SU-DHL-6 (cell line): Measurements from ENCODE around the gene BCL2L11.

Source experiments
- H2AFZ ChIP-seq: fragments of 200-600 bp; sonication (generic); 2 replicates; pipeline ENCODE4 v1.6.1; 2014; ENCODE audit warnings: low read depth, mild to moderate bottlenecking, moderate library complexity, mixed read lengths, antibody characterized with exemption, low read length; ENCODE audit not compliant: severe bottlenecking
- H3F3A ChIP-seq: fragments of 200-600 bp; shearing (Covaris generic); 2 replicates; pipeline ENCODE4 v1.6.0; 2016; ENCODE audit warnings: antibody characterized with exemption, mild to moderate bottlenecking; ENCODE audit not compliant: insufficient read depth
- H3K27ac ChIP-seq: fragments of 200-600 bp; sonication (generic); 2 replicates; pipeline ENCODE4 v1.5.1; 2016; ENCODE audit warnings: low read depth, mild to moderate bottlenecking, low read length, moderate library complexity, mixed read lengths
- H3K27me3 ChIP-seq: fragments of 200-600 bp; sonication (generic), shearing (Covaris generic); 2 replicates; pipeline ENCODE4 v1.6.0; 2014; ENCODE audit warnings: mild to moderate bottlenecking, low read length
- H3K36me3 ChIP-seq: fragments of 200-600 bp; sonication (generic); 2 replicates; pipeline ENCODE4 v1.6.1; 2014; ENCODE audit warnings: mild to moderate bottlenecking, low read length, mixed read lengths
- H3K4me2 ChIP-seq: fragments of 300-600, 200-600 bp; shearing (Covaris generic), sonication (generic); 2 replicates; pipeline ENCODE4 v1.6.0; 2014; ENCODE audit warnings: low read length, low read depth, mild to moderate bottlenecking; ENCODE audit not compliant: poor library complexity, severe bottlenecking
- H3K4me3 ChIP-seq: fragments of 200-600 bp; sonication (generic); 2 replicates; pipeline ENCODE4 v1.5.1; 2014; ENCODE audit warnings: antibody characterized with exemption, low read length, mild to moderate bottlenecking, mixed read lengths; ENCODE audit not compliant: insufficient read depth, poor library complexity, severe bottlenecking
- H3K79me2 ChIP-seq: fragments of 200-600 bp; sonication (generic); 2 replicates; pipeline ENCODE4 v1.6.1; 2014; ENCODE audit warnings: mild to moderate bottlenecking, low read length, moderate library complexity; ENCODE audit not compliant: insufficient read depth
- H3K9ac ChIP-seq: fragments of 200-600 bp; sonication (generic); 2 replicates; pipeline ENCODE4 v1.7.0; 2014; ENCODE audit warnings: mild to moderate bottlenecking, low read length
- H3K9me2 ChIP-seq: fragments of 200-600 bp; sonication (generic); replicated peaks from 2 replicates; pipeline ENCODE4 v1.6.1; 2014; ENCODE audit warnings: low read length; ENCODE audit not compliant: insufficient read depth
- H3K9me3 ChIP-seq: fragments of 200-600 bp; sonication (generic); 2 replicates; pipeline ENCODE4 v1.6.1; 2014; ENCODE audit warnings: low read length, mixed read lengths; ENCODE audit not compliant: insufficient read depth
- H4K20me1 ChIP-seq: fragments of 200-600 bp; sonication (generic); 2 replicates; pipeline ENCODE4 v1.6.1; 2014; ENCODE audit warnings: low read depth, mild to moderate bottlenecking, antibody characterized with exemption, low read length, moderate library complexity, mixed read lengths
- CTCF ChIP-seq: fragments of 200-600 bp; sonication (generic); IDR thresholded peaks from one replicate; pipeline ENCODE4 v1.5.1; 2017; ENCODE audit warnings: antibody characterized with exemption, mild to moderate bottlenecking, low read length, moderate library complexity; ENCODE audit not compliant: insufficient read depth, poor library complexity, severe bottlenecking
- EZH2phosphoT487 ChIP-seq: fragments of 200-600 bp; sonication (generic), shearing (Covaris generic); conservative IDR thresholded peaks from 2 replicates; pipeline ENCODE4 v1.6.1; 2018; ENCODE audit warnings: mild to moderate bottlenecking, antibody characterized with exemption, low read length, moderate library complexity, mixed read lengths

Gene BCL2L11

GRCh38 chr2:111210036-111210435 lies 89.3 kb downstream of the BCL2L11 start:
- H3K9ac ChIP-seq, result no peak overlapping the region
- H3K9me2 ChIP-seq, result no peaks in the 10 kb centered on the region
- H3K27ac ChIP-seq, result peak overlapping the region; percentile 91
- peak overlapping the region; percentile 75 for H3K4me2 ChIP-seq
- peak overlapping the region; percentile 27 for H3K4me3 ChIP-seq
- no peaks in the 10 kb centered on the region for H3K79me2 ChIP-seq
- H4K20me1 ChIP-seq, result no peaks in the 10 kb centered on the region
- H3F3A ChIP-seq, result peaks cover 24% of the 10 kb centered on the region
- H2AFZ ChIP-seq, result peak overlapping the region; percentile 23
- no peak for TF ChIP-seq CTCF
- TF ChIP-seq EZH2phosphoT487, result no peak
- H3K27me3 ChIP-seq, result no peaks in the 10 kb centered on the region
- peaks cover 11% of the 10 kb centered on the region for H3K36me3 ChIP-seq
- H3K9me3 ChIP-seq, result peaks cover 34% of the 10 kb centered on the region; the same call in 1 of the 2 replicates

- Histone ChIP-seq H3K4me2 (no peak overlapping the region), H3K36me3 (peaks cover 15% of the 10 kb centered on the region), H3K9ac (no peak overlapping the region), H4K20me1 (no peaks in the 10 kb centered on the region), H3K27ac (no peak overlapping the region), H3F3A (peaks cover 27% of the 10 kb centered on the region), H3K4me3 (no peak overlapping the region), H2AFZ (no peak overlapping the region), H3K9me3 (peaks cover 44% of the 10 kb centered on the region; the same call in 1 of the 2 replicates), H3K79me2 (no peaks in the 10 kb centered on the region), H3K9me2 (no peaks in the 10 kb centered on the region), H3K27me3 (no peaks in the 10 kb centered on the region)
- TF ChIP-seq CTCF, result no peak
- TF ChIP-seq EZH2phosphoT487, result no peak
Observed at GRCh38 chr2:111213877-111214276, 93.2 kb downstream of the BCL2L11 start.

DNA sequence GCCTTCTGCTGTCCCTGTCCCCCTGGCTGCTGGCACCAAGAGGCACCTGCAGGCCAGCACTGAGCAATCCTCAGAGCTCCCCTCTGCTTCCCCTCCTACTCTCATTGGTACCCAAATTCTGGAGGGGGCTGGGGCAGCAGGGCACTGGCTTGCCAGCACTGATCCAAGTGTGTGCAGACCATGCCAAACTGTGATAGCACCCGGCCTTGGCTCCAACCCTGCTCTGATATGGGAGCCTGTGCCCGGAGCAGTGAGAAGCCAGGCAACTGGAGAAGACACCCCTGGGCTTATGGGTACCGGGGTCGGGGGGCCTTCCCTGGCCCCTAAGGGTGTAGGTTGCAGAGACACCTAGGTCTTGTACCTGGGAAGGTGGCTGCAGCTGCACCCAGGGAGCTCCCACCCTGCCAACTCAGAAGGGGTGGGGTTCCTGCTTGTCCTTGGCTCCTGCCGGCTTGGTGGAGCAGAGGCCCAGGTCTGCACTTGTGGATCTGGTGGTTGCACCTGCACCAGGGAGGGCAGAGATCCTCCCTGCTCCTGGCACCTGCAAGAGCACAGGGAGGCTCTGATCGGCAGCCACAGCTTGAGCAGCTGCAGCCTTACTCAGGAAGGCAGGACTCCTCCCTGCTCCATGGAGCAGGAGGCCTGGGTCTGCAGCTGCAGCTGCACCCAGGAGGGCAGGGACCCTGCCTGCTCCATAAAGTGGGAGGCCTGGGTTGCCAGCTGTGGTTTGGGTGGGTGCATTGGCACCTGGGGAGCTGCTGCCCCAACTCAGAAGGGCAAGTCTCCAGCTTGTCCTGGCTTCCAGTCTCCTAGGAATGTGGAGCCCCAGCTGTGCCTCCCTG lies 96.3 kb downstream of the BCL2L11 start:
- Histone ChIP-seq H3K4me2 (no peak overlapping the region), H3K9ac (no peak overlapping the region), H3K79me2 (no peaks in the 10 kb centered on the region), H2AFZ (no peak overlapping the region), H3K9me3 (peaks cover 33% of the 10 kb centered on the region; the same call in 1 of the 2 replicates), H3K27ac (peak overlapping the region; percentile 90), H4K20me1 (no peaks in the 10 kb centered on the region), H3F3A (peaks cover 20% of the 10 kb centered on the region), H3K36me3 (peaks cover 15% of the 10 kb centered on the region; the same call in 1 of the 2 replicates), H3K9me2 (no peaks in the 10 kb centered on the region), H3K27me3 (no peaks in the 10 kb centered on the region), H3K4me3 (no peak overlapping the region)
- TF ChIP-seq EZH2phosphoT487 (no peak), CTCF (no peak)
